GM13976 (cell line): ENCODE measurements around the gene PUDP.

Source experiments
- DNase-seq: peaks from one replicate; pipeline ENCODE4 v3.0.0; 2012; ENCODE audit warnings: low spot score
- CTCF ChIP-seq: IDR thresholded peaks from 2 replicates; pipeline ENCODE4 v1.5.1; 2012; ENCODE audit warnings: borderline replicate concordance, mild to moderate bottlenecking; ENCODE audit not compliant: insufficient read depth; ENCODE audit errors: extremely low read depth, missing control alignments, control extremely low read depth
- in situ Hi-C: fragments of 300-500 bp; cut with MboI; formaldehyde crosslinking; loops from one replicate; pipeline ENCODE4 v1.12.0; 2022; ENCODE audit warnings: low sequenced_read_pairs, mixed read lengths, inconsistent platforms; ENCODE audit not compliant: unreplicated experiment

The PUDP gene

GRCh38 chrX:7163146-7163677 is 15.3 kb upstream of the PUDP start:
- TF ChIP-seq CTCF = no peak
- in situ Hi-C loops = loop anchor here (25.0 kb wide), 1 partner anchor 424 kb away; no protein-coding TSS in a partner anchor
- DNase-seq = no peak

- no peak for TF ChIP-seq CTCF
- in situ Hi-C loops = loop anchor here (25.0 kb wide), 1 partner anchor 428 kb away; no protein-coding TSS in a partner anchor
- DNase-seq = no peak
Observed at GRCh38 chrX:7159149-7159861, 11.4 kb upstream of the PUDP start.

- in situ Hi-C loops = loop anchor here (25.0 kb wide), 1 partner anchor 429 kb away; no protein-coding TSS in a partner anchor
- no peak for DNase-seq
- no peak for TF ChIP-seq CTCF
Observed at GRCh38 chrX:7158468-7158990, 10.6 kb upstream of the PUDP start.

- no peak for TF ChIP-seq CTCF
- in situ Hi-C loops = loop anchor here (25.0 kb wide), 1 partner anchor 430 kb away; no protein-coding TSS in a partner anchor
- DNase-seq = no peak
Observed at GRCh38 chrX:7156879-7157278, 8.9 kb upstream of the PUDP start.

- TF ChIP-seq CTCF = no peak
- DNase-seq = no peak
- in situ Hi-C loops = loop anchor here (25.0 kb wide), 1 partner anchor 432 kb away; no protein-coding TSS in a partner anchor
Observed at GRCh38 chrX:7155163-7155562, 7.2 kb upstream of the PUDP start.

- DNase-seq = no peak
- in situ Hi-C loops = loop anchor here (25.0 kb wide), 1 partner anchor 433 kb away; no protein-coding TSS in a partner anchor
- TF ChIP-seq CTCF = no peak
Observed at GRCh38 chrX:7154041-7154597, 6.2 kb upstream of the PUDP start.
